H54 (cell line): ENCODE data around the gene CLIP1.

Experiments used
- DNase-seq: peaks from one replicate; pipeline ENCODE4 v3.0.0; 2011; ENCODE audit warnings: low spot score, mixed read lengths; ENCODE audit not compliant: insufficient read length
- FAIRE-seq: peaks from 3 replicates; lab custom pipeline; 2011; peaks lifted over from hg19 to GRCh38; lab: Jason Lieb, UNC
- POLR2A ChIP-seq: IDR thresholded peaks from 2 replicates; pipeline ENCODE4 v1.6.1; 2011; ENCODE audit warnings: low read depth, mild to moderate bottlenecking, low read length

CLIP1 gene

DNA sequence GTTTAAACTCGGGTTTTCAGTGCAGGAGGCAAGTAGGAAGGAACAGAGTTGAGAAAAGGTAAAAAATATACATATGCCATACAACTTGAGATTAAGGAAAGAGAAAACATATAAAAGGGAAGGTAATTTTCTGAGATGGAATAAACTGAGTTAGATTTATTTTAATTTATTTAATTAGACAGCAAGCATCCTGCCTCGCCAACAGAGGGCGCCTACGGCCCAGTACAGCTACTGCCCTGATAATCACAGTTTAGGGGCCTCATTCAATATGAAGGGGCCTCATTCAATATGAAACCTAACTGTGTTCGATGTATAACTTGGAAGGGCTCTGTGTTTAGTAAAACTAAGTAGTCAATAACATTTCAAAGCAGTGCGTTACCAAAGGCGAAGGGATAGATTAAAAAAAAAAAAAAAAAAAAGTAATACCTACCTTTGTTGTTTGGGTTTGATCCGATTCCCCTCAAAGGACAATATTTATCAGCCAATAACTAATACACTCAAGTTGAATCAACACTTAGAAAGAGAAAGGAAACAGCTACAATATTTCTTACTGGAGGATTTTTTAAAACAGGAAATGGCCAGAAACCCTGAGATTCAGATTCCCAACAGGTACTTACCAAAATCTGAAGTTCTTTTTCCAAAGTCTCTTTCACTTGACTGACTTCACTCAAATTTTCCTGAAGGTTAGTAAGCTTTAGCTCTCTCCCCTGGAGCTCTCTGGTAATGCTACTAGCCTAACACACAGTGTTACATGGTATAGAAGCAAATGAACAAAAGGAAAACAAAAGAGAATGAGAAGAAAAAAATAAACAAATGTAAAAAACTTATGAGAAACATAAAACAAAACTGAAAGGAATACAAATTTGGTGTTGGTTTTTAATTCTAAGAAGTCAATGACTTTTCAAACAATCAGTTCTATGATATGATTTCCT lies 86.2 kb downstream of the CLIP1 start:
- no peak for FAIRE-seq
- peak; percentile 9 for DNase-seq
- TF ChIP-seq POLR2A = no peak

DNA sequence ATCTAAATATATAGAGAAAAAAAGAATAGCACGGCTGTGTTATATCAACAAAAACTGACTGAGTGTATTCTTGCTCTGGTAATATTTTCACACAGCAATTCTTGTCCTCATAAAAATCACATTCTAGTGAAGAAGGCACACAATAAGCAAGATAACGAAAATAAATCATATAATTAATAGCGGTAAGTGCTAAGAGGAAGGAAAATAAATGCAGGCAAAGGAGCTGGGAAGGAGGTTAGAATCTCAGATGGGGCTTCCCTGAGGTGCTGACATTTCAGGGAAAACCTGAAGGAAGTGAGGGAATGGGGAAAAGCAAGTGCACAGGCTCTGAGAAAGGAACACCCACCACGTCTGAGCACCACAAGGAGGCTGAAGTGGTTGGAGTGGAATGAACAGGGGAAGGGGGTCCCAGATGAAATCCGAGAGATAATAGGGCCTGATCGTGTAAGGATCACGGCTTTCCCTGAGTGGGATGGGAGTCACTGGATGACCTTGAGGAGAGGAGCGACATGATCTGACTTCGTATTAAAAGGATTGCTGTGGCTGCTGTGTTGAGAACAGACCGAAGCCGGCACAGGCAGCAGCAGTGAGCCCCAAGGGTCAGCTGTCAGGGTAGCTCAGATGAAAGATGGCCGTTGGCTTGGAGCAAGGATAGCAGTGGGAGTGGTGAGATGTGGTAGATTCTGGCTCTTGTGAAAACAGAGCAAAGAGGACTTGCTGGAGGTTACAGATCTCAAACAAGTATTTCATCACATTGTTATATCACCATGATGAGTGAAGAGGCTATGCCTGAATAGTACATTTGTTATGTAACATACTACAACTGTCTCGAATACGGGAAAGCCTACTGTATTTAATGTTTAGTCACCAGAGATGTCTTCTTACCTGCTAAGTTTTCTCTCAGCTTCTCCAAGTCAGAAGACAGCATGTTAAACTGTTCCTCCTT lies 89.1 kb downstream of the CLIP1 start:
- no peak for TF ChIP-seq POLR2A
- FAIRE-seq (no peak), DNase-seq (no peak)

- TF ChIP-seq POLR2A = no peak
- DNase-seq (no peak), FAIRE-seq (no peak)
These were observed 94.7 kb downstream of the CLIP1 start for GRCh38 chr12:122327494-122328385.

DNA sequence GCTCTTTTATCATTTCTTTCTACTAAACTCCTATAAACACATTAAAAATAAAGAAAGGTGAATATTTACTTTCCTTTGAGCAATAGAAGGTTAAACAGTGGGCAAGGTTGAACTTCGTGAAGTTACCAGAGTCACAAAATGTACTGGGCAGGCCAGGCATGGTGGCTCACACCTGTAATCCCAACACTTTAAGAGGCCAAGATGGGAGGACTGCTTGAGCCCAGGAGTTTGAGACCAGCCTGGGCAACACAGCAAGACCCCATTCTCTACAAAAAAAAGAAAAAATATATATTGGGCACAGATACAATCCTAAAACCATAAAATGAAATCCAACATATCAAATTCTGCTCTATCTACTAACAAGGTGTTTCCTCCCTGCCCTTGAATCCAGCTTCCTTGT lies 95.5 kb downstream of the CLIP1 start:
- no peak for TF ChIP-seq POLR2A
- FAIRE-seq = no peak
- no peak for DNase-seq

GRCh38 chr12:122326586-122326985 lies 95.9 kb downstream of the CLIP1 start:
- DNase-seq (no peak), FAIRE-seq (no peak)
- TF ChIP-seq POLR2A = no peak

GRCh38 chr12:122323311-122324019 lies 99.0 kb downstream of the CLIP1 start:
- FAIRE-seq (no peak), DNase-seq (no peak)
- no peak for TF ChIP-seq POLR2A

DNA sequence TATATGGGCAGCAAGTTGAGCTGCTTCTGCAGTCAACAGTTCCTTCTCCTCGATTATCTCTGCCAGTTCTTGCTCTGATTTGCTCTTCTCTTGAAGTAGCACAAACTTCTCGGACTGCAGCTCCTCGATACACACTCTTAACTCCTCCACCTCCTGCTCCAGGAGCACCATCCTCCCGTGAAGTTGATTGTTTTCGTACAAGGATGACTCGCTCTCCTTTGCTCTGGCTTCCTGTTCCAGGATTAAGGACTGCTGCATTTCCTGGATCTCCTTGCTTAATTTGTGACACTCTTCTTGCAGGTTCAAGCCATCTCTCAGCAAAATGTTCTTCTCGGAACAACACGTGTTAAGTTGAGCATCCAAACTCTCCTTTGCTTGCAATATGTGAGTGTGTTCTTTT lies 100.0 kb downstream of the CLIP1 start:
- no peak for TF ChIP-seq POLR2A
- DNase-seq (peak; percentile 19), FAIRE-seq (peak; percentile 87)

- FAIRE-seq (no peak), DNase-seq (peak; percentile 38)
- no peak for TF ChIP-seq POLR2A
These were observed 103.6 kb downstream of the CLIP1 start for GRCh38 chr12:122318607-122319605.

DNA sequence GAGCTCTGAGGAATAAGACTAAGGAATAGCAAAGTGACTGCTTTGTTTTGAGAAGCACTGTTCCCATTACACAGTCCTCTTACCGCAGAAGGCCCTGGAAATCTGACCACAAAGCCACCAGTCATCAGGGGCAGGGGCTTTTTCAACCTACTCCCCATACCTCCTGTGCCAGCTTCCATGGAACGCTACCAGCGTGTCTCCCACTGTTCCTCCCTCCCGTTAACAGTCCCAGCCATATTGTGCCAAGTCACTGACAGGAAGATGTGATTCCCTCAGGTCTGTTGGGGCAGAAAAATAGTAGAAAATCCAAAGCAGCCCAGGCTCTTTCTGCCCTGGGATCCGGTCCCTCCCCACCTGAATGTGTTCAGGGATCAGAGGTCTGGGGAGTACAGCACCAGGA lies 109.5 kb downstream of the CLIP1 start:
- DNase-seq = no peak
- no peak for FAIRE-seq
- TF ChIP-seq POLR2A = no peak

DNA sequence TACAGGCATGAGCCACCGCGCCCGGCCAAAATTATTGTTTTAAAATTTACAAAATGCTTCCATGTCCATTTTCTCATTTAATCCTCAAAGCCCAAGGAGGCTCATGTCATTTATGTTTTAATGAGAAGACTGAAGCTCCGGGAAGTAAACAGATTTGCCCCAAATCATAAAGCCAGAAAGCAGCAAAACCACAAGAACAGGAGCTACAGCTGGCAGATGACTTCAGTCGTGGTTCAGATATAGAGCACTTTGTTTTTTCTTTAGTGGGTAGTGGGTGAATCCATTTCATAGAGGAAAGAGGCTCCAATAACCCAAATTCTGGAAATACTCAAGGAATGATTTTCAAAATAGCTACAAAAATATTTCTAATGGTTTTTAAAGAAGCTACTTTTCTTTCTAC lies 110.8 kb downstream of the CLIP1 start:
- FAIRE-seq (no peak), DNase-seq (no peak)
- no peak for TF ChIP-seq POLR2A

GRCh38 chr12:122310626-122311333 lies 111.7 kb downstream of the CLIP1 start:
- TF ChIP-seq POLR2A = no peak
- DNase-seq = no peak
- no peak for FAIRE-seq
